ENCODE data around the gene PP2D1. TPM values are rescaled to one million over a fixed set of nuclear protein-coding genes. Genes with fewer than 3 reads are reported as not detected.

Gene PP2D1
- total and polyA plus RNA-seq, 3 donors from 2014 or later, result 9.3 to 37.5 (median 22.8) TPM

GRCh38 chr3:20013396-20013795 lies 1.3 kb upstream of the PP2D1 start:
- intact Hi-C loops (cut with DNase I; ENCODE audit: low total_unique reads), result no loop called here
- 78 to 95% methylated on average over 1 of the region's 1 CpG for WGBS, 2 donors
- H3K36me3 ChIP-seq (ENCODE audit: low read depth, missing control alignments), result no peaks in the 10 kb centered on the region
- no peaks in the 10 kb centered on the region for H3K4me1 ChIP-seq
- DNase-seq, result no peak
- TF ChIP-seq CTCF (IDR thresholded peaks at IDR 0.05) (no peak), POLR2A (IDR thresholded peaks at IDR 0.05) (no peak)
- H3K27ac ChIP-seq, result no peak overlapping the region
- H3K9me3 ChIP-seq, result no peaks in the 10 kb centered on the region
- H3K4me3 ChIP-seq, result no peak overlapping the region
- H3K27me3 ChIP-seq, result no peaks in the 10 kb centered on the region

GRCh38 chr3:20008646-20009045 lies 3.4 kb downstream of the PP2D1 start:
- 63 to 70% methylated on average over 2 of the region's 2 CpGs for WGBS, 2 donors

GRCh38 chr3:20007960-20008359 lies 4.1 kb downstream of the PP2D1 start:
- H3K4me3 ChIP-seq, result no peak overlapping the region
- 77 to 84% methylated on average over 20 of the region's 20 CpGs for WGBS, 2 donors
- H3K36me3 ChIP-seq (ENCODE audit: low read depth, missing control alignments), result no peaks in the 10 kb centered on the region
- no peaks in the 10 kb centered on the region for H3K9me3 ChIP-seq
- H3K4me1 ChIP-seq, result no peaks in the 10 kb centered on the region
- TF ChIP-seq CTCF (IDR thresholded peaks at IDR 0.05) (no peak), POLR2A (IDR thresholded peaks at IDR 0.05) (no peak)
- intact Hi-C loops (cut with DNase I; ENCODE audit: low total_unique reads), result no loop called here
- H3K27me3 ChIP-seq, result no peaks in the 10 kb centered on the region
- no peak overlapping the region for H3K27ac ChIP-seq
- DNase-seq, result no peak

More at GRCh38 chr3:20008646-20009045, 3.4 kb downstream of the PP2D1 start:
- intact Hi-C loops (cut with DNase I; ENCODE audit: low total_unique reads), result no loop called here
- no peaks in the 10 kb centered on the region for H3K27me3 ChIP-seq
- H3K4me1 ChIP-seq, result no peaks in the 10 kb centered on the region
- H3K27ac ChIP-seq, result no peak overlapping the region
- no peak for DNase-seq
- H3K9me3 ChIP-seq, result no peaks in the 10 kb centered on the region
- no peaks in the 10 kb centered on the region for H3K36me3 ChIP-seq (ENCODE audit: low read depth, missing control alignments)
- TF ChIP-seq POLR2A (IDR thresholded peaks at IDR 0.05) (no peak), CTCF (IDR thresholded peaks at IDR 0.05) (no peak)
- no peak overlapping the region for H3K4me3 ChIP-seq

GRCh38 chr3:20001932-20002331 lies 10.1 kb downstream of the PP2D1 start:
- no peak overlapping the region for H3K4me3 ChIP-seq
- TF ChIP-seq CTCF (IDR thresholded peaks at IDR 0.05) (no peak), POLR2A (IDR thresholded peaks at IDR 0.05) (no peak)
- no peak overlapping the region for H3K27ac ChIP-seq
- no peak for DNase-seq
- H3K4me1 ChIP-seq, result no peaks in the 10 kb centered on the region
- no peaks in the 10 kb centered on the region for H3K27me3 ChIP-seq
- H3K36me3 ChIP-seq (ENCODE audit: low read depth, missing control alignments), result no peaks in the 10 kb centered on the region
- intact Hi-C loops (cut with DNase I; ENCODE audit: low total_unique reads), result no loop called here
- WGBS, 2 donors, result 70 to 74% methylated on average over 3 of the region's 3 CpGs
- H3K9me3 ChIP-seq, result no peaks in the 10 kb centered on the region

GRCh38 chr3:19997502-19997901 lies 14.6 kb downstream of the PP2D1 start:
- Histone ChIP-seq H3K9me3 (no peaks in the 10 kb centered on the region), H3K4me1 (no peaks in the 10 kb centered on the region), H3K27ac (no peak overlapping the region), H3K27me3 (no peaks in the 10 kb centered on the region), H3K36me3 (ENCODE audit: low read depth, missing control alignments) (no peaks in the 10 kb centered on the region), H3K4me3 (no peak overlapping the region)
- 85 to 94% methylated on average over 4 of the region's 4 CpGs for WGBS, 2 donors
- intact Hi-C loops (cut with DNase I; ENCODE audit: low total_unique reads), result no loop called here
- no peak for DNase-seq
- no peak for TF ChIP-seq CTCF (IDR thresholded peaks at IDR 0.05)
- no peak for TF ChIP-seq POLR2A (IDR thresholded peaks at IDR 0.05)

Data from testis (tissue), 3 donors.